Measurements from ENCODE around the gene CHKA.

The CHKA gene

DNA sequence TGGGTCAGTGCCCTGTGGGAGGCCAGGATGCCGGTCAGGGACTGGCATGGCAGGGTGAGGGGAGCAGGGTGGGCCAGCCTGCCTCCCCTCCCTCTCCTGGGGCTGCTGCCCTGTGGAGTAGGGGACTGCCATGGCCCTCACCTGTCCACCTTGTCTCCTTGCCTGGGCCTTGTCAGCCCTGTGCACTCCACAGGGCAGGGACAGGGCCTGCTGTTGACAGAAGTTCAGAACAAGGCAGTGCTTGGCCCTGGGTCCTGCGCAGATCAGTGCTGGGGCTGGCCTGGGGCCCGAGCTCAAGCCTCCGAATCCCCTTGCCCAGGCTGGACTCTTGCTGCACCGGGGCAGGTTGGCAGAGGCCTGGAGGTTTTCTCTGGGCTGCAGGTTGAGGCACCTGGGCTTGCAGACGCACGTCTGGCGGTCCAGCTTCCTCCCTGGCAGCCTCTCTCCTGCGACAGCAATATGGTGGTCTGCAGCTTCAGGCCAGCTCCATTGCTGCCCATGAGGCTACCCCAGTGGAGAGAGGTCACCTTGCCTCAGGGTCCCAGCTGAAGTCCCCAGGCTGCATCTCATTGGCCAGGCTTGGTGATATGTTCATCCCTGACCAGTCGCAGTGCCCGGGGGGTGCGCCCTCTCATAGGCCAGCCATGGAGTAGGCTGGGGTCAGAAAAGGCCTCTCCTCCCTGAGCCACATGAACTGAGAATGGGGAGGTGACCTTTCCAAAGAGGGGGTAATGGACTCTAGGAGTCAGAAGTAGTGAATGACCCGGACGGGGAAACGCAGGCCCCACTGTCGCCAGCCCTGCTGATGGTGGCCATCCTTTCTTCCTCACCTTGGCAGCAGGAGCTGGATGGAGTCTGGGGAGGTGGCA lies 21.5 kb upstream of the CHKA start:
- DNase-seq: no peak

DNA sequence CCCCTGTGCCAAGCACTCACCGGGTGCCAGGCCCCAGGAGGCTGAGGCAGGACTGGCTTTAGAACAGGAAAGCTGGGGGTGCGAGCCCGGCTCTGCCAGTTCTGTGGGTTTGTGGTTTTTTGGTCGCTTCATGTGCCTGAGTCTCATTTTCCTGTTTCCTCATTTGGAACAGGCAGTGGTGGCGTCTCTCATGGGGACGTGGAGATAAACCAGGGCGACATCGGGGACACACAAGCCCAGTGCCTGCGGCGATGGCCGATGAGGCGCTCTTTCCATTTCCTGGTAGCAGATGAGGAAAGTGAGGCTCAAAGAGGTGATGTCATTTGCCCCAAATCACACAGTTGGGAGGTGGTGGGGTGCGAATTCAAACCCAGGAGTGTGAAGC lies 20.8 kb upstream of the CHKA start:
- DNase-seq: no peak

DNA sequence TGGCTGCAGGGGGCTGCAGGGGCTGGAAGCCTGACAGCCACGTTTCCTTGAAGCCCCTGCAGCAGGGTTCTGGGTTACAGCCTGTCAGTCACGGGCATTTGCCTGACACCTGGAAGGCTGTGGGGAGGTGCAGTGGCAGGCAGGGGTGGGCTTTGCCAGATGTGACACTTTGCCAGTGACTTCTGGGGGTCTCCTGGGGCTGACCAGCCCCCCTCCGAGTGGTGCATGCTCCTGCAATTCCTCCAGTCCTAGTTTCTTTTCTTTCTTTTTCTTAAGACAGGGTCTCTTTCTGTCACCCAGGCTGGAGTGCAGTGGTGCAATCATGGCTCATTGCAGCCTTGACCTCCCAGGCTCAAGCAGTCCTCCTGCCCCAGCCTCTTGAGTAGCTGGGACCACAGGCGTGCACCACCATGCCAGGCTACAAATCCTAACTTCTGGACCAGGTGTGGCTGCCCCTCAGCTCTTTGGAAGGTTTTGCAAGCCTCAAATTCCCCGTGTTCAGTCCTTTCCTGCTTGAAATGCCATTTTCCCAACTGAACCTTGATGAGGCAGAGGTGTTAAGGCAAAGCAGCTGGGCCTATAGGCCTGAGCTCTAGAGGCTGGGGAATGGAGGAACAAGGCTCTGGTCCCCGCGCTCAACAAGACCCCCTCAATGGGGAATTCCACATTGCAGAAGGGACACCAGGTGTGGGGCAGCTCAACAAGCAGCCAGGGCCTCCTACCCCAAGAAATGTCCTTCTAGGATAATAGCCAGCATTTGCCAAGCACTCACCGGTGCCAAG lies 20.2 kb upstream of the CHKA start:
- no peak for DNase-seq

DNA sequence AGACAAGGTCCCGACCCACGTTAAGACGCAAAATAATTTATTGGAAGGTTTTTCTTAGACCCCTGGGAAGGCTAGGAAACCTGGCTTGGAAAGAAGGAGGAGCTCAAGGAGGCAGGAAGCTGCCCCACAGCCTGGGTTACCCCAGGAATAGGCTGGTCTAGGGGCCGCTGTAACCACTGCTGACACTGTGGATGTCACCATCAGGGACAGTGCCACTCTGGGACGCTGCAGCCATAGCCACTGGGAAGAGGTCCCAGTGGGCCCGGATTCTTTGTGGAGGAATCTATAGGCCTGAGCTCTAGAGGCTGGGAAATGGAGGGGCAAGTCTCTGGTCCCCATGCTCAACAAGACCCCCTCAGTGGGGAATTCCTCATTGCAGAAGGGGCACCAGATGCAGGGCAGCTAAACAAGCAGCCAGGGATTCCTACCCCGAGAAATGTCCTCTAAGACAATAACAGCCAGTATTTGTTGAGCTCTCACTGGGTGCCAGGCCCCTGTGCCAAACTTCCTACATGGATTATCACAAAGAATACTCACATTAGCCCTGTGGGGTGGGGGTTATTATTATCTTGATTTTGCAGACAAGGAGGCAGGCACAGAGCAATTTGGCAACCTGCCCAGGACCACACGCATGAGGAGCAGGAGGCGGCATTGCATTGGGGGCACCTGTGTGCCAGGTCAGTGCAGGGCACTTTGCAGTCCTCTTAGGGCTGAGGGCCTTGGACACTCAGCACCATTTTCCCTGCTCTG lies 19.5 kb upstream of the CHKA start:
- no peak for DNase-seq

DNA sequence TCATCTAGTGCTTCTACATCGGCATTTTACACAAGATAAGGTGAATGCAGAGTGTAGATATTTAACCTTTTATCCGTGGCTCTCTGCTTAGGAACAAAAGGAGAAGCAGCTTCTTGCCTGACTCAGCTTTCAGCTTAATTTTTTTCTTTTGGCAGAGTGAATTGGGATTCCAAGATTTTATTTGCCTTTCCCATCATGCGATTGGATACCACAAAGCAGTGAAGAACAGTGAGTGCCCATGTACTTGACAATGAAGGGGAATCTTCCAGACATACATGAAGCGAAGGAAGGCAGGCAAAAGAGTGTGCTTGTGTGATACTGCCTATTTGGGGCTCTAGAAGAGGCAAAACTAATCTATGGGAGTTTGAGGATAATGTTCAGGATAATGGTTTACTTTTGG lies 17.0 kb upstream of the CHKA start:
- DNase-seq: no peak

DNA sequence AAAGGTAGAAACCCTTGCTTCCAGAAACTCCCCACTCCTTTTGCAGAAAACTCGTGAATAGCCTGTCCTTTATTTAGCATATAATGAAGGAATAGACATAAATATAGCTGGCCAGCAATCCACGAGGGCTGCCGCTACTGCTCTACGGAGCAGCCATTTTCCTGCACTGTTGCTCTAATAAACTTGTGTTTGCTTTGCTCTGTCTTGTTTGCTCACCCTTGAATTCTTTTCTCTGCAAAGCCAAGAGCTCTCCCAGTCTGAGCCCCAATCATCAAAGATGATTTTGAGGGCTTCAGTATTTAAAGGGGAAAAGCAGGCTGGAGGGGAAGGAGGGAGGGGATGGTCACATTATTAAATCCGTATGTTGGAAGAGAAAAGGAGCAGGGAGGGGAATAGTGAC lies 16.6 kb upstream of the CHKA start:
- peak; percentile 3 for DNase-seq

DNA sequence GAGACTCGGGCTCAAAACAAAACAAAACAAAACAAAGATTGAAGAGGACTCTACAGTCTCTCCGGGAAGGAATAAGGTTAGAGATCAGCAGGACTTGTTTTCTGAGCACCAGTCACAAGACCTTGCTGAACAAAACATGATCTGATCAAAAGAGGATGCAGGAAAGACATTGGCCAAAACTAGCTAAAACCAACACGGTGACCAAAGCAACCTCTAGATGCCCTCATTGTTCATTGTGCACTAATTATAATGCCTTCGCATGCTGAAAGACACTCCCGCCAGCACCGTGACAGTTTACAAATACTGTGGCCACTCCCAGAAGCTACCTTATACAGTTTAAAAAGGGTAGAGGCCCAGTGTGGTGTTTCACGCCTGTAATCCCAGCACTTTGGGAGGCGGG lies 15.7 kb upstream of the CHKA start:
- peak; percentile 3 for DNase-seq

DNA sequence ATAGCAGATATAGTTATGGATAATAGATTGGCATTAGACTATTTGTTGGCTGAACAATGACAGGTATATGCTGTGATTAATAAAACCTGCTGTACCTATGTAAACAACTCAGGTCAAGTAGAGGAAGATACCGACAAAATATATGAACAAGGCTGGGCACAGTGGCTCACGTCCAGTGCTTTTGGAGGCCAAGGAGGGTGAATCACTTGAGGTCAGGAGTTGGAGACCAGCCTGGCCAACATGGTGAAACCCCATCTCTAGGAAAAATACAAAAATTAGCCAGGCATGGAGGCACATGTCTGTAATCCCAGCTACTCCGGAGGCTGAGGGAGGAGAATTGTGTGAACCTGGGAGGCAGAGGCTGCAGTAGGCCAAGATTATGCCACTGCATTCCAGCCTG lies 14.0 kb upstream of the CHKA start:
- no peak for DNase-seq

DNA sequence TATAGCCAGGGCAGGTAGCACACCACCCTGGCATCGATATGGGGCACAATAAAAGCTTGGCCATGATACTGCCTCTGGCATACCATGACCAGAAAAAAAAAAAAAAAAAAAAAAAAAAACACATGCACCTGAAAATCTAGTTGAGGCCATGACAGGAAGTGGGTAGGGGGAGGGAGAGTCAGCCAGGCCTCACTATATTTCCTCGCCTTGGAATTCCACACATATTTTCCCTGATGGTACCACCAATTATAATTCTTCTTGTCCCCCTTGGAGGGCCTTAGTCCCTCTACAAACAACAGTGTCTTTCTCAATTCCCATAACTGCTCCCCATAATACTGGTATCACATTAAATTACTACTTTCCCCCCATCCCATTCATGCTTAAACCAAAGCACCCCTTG lies 12.6 kb upstream of the CHKA start:
- DNase-seq: no peak

DNA sequence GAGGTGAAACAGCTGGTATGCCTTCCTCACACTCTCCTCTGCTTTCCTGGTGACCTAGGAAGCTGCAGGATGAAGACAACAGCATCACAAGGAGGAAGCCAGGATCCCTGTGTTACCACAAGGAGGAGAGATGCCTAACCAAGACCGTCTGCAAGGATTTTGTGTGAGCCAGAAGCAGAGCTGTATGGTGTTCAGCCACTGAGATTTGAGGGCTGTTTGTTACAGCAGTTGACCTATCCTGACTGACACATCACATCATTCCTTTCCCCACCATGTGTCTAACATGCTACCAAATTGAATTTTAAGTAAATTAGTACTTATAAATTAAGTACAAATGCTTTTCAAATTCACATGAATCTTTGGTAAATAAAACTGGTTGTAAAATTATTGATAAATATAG lies 8.9 kb upstream of the CHKA start:
- no peak for DNase-seq

DNA sequence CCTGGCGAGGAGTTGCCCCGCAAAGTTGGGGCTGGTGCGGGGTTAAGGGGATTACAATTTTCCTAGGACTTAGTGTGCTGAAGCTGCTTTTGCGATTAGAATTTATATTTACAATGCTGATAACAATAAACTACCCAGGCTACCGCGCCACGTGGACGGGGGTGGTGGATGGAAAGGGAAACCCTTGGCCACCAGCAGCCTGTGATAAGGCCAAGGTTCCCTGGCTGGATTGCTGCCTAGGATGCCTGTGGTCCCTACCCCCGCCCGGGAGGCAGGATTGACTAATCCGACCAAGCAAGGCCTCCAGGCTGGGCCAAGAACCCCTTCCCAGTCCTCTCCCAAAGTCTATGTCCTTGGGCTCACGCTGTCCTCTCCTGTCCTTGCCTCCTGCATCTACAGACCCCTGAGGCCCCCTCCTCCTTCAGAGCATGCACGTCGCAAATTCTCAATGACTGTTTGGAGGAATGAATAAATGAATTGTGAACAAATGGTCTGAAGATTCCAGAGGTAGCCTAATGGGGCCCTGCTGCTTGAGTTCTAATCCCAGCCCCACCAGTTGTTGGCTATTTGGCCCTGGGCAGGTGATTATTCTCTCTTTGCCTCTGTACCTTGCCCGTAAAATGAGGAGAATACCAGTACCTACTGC lies 7.6 kb upstream of the CHKA start:
- DNase-seq: peak; percentile 46

DNA sequence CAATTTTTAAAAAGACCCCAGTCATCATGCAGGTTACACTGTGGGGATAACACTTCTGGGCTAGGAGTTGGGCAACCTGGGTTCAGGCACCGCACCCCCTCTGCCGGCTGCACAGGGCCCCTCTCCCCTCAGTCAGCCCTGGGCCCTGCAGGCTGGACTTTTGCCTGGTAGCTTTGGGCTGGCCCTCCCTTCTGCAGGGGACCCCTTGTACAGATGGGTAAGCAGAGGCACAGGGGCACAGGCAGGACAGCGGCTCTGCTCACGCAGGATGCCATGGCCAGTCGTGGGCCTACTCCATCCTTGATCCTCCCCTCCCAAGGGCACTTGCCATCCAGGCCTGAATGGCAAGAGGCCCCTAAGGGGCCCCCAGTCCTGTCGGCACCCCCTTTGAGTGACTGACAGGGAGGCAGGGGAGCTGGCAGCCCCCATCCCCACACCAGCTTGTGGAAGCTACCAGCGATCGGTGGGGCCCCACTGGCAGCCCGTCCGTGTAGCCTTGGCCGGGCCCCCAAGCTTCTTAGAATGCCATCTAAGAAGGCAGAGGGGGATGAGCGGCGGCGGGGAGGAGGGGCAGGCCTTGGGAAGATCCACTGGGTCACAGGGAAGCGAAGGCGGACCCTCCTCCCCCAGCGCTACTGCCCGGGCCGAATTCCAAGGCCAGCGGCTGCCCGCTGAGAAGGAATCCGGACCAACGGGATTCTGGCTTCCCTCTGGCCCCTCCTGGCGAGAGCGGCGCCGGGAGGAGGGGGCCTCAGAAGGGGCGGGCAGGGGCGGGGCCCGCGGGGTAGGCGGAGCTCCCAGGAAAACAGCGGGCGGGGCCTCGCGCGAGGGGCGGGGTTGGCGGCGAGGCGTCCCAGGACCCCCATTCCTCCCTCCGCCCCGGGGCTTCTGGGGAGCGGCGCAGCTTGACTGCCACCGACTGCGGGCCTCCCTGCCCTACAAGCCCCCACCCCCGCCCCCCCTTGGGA lies 6.8 kb upstream of the CHKA start:
- peak; percentile 89 for DNase-seq

DNA sequence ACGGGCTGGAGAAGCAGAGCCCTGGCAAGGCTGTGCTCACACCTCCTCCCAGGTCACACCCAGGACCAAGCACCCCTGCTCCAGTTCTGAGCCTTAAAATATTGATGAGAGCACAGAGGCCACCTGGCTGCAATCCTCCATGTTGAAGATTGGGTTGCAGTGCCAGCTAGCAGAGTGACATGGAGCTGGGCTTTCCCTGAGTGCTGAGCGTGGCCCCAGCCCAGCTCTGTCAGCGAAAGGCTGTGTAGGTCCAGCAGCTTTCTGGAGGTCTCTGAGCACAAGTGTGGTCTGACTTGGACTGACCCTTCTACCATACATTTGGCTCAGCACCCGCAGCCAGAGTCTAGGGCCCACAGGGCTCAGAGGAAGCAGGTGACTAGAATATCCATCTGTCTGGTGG lies 4.0 kb upstream of the CHKA start:
- DNase-seq: no peak

DNA sequence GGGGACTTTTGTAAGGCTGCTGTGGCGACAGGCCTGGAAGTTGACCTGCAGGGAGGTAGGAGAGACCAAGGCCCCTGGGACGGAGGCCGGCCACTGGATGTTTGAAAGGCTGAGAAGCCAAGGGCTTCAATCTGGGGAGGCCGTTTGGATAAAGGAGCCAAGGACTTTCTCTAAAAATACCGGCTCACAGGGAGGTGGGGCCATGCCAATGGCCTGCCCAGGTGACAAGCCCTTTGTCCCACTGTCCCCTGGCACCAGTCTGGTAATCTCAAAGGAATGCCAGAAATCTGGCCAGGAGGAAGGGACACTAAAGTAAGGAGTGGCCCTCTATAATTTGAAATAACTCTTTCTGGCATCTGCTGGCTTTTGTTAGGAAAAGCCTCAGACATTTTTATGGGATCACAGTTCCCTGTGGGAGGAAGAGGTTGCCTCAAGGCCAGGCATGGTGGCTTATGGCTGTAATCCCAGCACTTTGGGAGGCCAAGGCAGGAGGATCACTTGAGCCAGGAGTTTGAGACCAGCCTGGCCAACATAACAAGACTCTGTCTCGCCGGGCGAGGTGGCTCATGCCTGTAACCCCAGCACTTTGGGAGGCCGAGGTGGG lies 1.9 kb upstream of the CHKA start:
- DNase-seq: no peak

DNA sequence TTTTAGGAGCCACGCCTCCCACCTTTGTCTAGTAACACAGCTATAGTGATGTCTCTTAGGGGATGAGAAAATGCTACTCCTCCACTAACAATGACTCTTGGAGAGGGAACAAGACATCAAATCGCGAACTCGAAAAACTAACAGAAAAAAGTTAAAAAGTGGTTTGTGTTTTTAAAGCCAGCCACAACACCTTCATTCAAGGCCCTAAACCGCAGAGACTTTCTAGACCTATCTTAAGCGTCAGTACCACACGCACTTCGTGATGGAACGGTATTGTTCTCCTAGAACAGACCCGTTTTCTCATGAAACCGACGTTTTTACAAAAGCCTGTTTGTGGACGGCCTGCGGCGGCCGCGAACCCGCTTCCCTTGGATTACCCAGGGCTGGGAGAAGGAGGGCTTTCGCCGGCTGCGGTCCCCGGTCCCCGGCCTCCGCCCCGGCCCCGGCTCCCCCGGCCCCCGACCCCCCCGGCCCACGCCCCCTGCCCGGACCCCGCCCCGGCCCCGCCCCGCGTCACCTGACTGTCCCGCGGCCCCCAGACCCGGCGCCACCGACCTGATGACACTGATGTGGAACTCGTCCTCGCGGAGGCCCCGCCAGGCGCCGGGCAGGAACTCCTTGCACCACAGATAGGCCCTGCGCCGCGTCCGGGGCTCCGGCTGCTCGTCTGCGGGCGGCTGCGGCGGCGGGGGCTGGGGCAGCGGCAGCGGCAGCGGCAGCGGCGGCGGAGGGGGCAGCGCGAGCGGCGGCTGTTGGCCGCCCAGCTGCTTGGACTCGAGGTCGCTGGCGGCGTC lies 718 bp downstream of the CHKA start:
- DNase-seq: peak; percentile 77

DNA sequence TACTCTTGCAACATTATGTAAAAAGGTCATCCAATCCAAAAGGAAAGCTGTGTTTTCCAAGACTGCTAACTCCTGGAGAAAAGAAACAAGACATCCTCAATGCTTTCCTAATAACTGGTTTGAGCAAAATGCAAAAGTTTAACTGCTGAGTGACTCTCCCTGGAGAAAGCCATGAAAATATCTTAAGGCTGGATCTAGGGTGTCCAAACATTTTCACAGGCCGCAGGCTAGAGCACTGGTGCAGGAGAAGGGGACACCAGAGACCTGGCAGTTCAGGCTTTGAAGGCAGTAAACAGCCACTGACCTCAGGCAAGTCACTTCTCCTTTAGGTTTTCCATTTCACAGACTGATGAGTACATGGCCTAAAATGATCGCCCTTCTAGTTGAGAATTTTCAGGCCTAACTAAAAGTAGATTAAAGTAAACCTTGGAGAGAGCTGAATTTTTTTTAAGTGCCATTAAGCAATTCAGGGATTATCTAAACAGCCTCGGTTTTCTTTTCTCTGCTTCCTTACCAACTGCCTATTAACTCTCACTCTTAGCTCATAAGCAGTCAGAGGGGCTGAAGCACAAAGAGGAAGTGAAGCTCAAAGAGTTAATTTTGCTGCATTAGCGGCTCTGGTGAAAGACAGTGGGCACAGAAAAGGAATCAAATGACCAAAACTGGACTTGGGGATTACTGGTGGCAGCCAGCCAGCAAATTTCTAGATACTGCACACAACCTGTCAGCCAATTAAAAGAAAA lies 2.3 kb downstream of the CHKA start:
- DNase-seq: no peak

DNA sequence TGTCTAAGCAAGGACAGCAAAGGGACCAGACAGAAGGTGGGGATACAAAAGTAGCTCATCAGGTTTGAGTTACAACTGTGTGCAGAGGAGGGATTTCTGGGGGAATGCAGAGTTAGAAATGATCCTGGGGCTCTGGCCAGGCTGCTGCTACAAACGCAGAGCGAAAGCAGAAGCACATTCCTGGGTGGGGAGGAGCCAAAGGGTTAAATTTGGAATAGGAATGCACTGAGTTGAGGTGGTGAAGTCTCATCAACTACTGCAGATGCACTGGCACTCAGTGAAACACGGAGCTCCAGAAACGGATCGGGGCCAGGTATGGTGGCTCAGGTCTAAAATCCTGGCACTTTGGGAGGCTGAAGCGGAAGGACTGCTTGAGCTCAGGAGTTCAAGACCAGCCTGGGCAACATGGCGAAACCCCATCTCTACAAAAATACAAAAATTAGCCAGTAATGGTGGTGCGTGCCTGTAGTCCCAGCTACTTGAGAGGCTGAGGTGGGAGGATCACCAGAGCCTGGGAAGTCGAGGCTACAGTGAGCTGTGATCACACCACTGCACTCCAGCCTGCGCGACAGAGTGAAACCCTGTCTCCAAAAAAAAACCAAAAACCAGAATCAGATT lies 3.2 kb downstream of the CHKA start:
- no peak for DNase-seq

DNA sequence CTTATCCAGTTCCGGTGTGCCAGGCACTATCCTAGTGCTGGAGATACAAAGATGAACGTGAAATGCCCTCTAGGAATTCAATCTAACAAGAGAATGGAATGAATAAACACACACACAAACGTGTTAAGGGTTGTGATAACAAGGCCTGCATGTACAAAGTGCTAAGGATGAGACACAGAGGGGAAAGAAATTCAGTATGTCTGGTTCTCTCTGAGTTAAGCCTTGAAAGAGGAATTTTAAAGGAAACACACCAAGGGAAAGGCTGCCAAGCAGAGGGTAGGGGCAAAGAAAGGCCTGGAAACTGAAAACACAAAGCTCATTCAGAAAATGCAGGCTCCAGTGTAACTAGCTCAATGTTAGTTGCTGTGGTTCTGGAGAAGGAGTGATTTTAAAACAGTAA lies 4.2 kb downstream of the CHKA start:
- no peak for DNase-seq

DNA sequence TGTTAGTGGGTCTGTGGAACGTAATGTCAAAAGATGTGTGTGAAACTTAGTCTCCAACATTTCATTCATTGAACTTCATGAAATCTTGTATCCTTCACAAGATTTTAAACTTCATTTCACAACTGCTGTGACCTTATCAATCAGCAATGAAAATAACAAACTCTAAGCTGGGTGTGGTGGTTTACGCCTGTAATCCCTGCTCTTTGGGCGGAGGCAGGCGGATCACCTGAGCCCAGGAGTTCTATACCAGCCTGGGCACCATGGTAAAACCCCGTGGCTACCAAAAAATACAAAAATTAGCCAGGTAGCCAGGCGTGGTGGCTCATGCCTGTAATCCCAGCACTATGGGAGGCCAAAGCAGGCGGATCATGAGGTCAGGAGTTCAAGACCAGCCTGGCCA lies 5.1 kb downstream of the CHKA start:
- no peak for DNase-seq
